Endothelial cell of umbilical vein (primary cell): ENCODE data around the gene DAGLB. TPM values are rescaled to one million over a fixed set of nuclear protein-coding genes. Genes with fewer than 3 reads are reported as not detected.

ENCODE experiments used
- BruUV-seq: library from RNA; stranded (reverse); fragments of 400-500 nt; replicated peaks from 2 replicates; lab custom pipeline; 2021; lab: Mats Ljungman, UMichigan
- CTCF ChIA-PET: fragments of 300-600, 350-600 bp; sonication (Branson Sonifier 250); formaldehyde crosslinking; loops from one replicate; lab custom pipeline; 2021; ENCODE audit warnings: antibody characterized with exemption, inconsistent platforms; lab: Charles Lee
- POLR2A ChIA-PET: fragments of 300-600, 350-600 bp; sonication (Branson Sonifier 250); formaldehyde crosslinking; loops from one replicate; lab custom pipeline; 2021; ENCODE audit warnings: antibody characterized with exemption, inconsistent platforms; lab: Charles Lee
- DNase-seq: peaks from one replicate; pipeline ENCODE4 v3.0.0-alpha.2; 2011; ENCODE audit warnings: low read depth, low spot score
- FAIRE-seq: peaks from 2 replicates; lab custom pipeline; 2011; peaks lifted over from hg19 to GRCh38; lab: Jason Lieb, UNC
- H2AFZ ChIP-seq: 2 replicates; pipeline ENCODE4 v1.6.0; 2012; ENCODE audit warnings: low read depth, low read length, control low read depth, inconsistent platforms
- H3K27ac ChIP-seq: 2 replicates; pipeline ENCODE4 v1.5.1; 2011; ENCODE audit warnings: low read depth, mild to moderate bottlenecking, control low read depth, low read length, moderate library complexity; ENCODE audit not compliant: insufficient read depth
- H3K27me3 ChIP-seq, 2 experiments: 2 replicates each; pipeline versions ENCODE4 v1.6.0 to v1.6.1; 2011; ENCODE audit warnings: low read length in 2 of 2, mixed read lengths in 1 of 2; ENCODE audit not compliant: control insufficient read depth in 2 of 2, insufficient read depth in 2 of 2
- H3K36me3 ChIP-seq, 2 experiments: 2 replicates in 1 of 2; 3 replicates in 1 of 2; pipeline ENCODE4 v1.5.1; 2011; ENCODE audit warnings: low read length in 2 of 2, mild to moderate bottlenecking in 1 of 2, moderate library complexity in 1 of 2; ENCODE audit not compliant: control insufficient read depth in 2 of 2, insufficient read depth in 2 of 2; ENCODE audit errors: extremely low read depth in 1 of 2
- H3K4me1 ChIP-seq: 3 replicates; pipeline ENCODE4 v1.5.1; 2011; ENCODE audit warnings: mild to moderate bottlenecking, low read length; ENCODE audit not compliant: control insufficient read depth, insufficient read depth; ENCODE audit errors: extremely low read depth
- H3K4me2 ChIP-seq: 2 replicates; pipeline ENCODE4 v1.6.1; 2011; ENCODE audit warnings: low read length, control low read depth, mixed read lengths; ENCODE audit not compliant: insufficient read depth
- H3K4me3 ChIP-seq, 3 experiments: fragments of 200-600 bp in 1 of 3; sonication (generic), shearing (Covaris generic) in 1 of 3; replicated peaks in 1 of 3; 2 replicates each; pipeline ENCODE4 v1.5.1; 2011 to 2016; ENCODE audit warnings: control low read depth in 3 of 3, low read length in 3 of 3, mild to moderate bottlenecking in 2 of 3, inconsistent platforms in 1 of 3, low read depth in 1 of 3, moderate library complexity in 1 of 3; ENCODE audit not compliant: insufficient read depth in 1 of 3
- H3K79me2 ChIP-seq: 2 replicates; pipeline ENCODE4 v1.6.0; 2012; ENCODE audit warnings: low read length, inconsistent platforms; ENCODE audit not compliant: control insufficient read depth, insufficient read depth
- H3K9ac ChIP-seq: replicated peaks from 2 replicates; pipeline ENCODE3; 2011; ENCODE audit warnings: low read length, control low read depth; ENCODE audit not compliant: insufficient read depth; ENCODE audit errors: extremely low read depth
- H3K9me1 ChIP-seq: replicated peaks from 3 replicates; pipeline ENCODE4 v1.6.0; 2011; ENCODE audit warnings: mild to moderate bottlenecking, low read length; ENCODE audit not compliant: control insufficient read depth, insufficient read depth; ENCODE audit errors: extremely low read depth
- H3K9me3 ChIP-seq: replicated peaks from 2 replicates; pipeline ENCODE4 v1.5.1; 2012; ENCODE audit warnings: low read length, inconsistent platforms; ENCODE audit not compliant: control insufficient read depth, insufficient read depth
- H4K20me1 ChIP-seq: replicated peaks from 2 replicates; pipeline ENCODE3; 2011; ENCODE audit warnings: mild to moderate bottlenecking, low read length; ENCODE audit not compliant: control insufficient read depth, insufficient read depth; ENCODE audit errors: extremely low read depth
- EZH2 ChIP-seq: IDR thresholded peaks from 2 replicates; pipeline ENCODE4 v1.6.1; 2012; ENCODE audit warnings: borderline replicate concordance, low read depth, mild to moderate bottlenecking, moderate library complexity, low read length, inconsistent platforms; ENCODE audit not compliant: severe bottlenecking
- GATA2 ChIP-seq: IDR thresholded peaks from 2 replicates; pipeline ENCODE4 v1.7.0; 2011; ENCODE audit warnings: low read depth, mild to moderate bottlenecking, moderate library complexity, mixed read lengths, low read length; ENCODE audit not compliant: insufficient read length, insufficient read depth
- JUN ChIP-seq: IDR thresholded peaks from 2 replicates; pipeline ENCODE4 v1.6.1; 2011; ENCODE audit warnings: borderline replicate concordance, low read depth; ENCODE audit not compliant: insufficient read length, insufficient read depth
- POLR2A ChIP-seq: IDR thresholded peaks from 2 replicates; pipeline ENCODE4 v1.6.1; 2012; ENCODE audit warnings: low read depth, mild to moderate bottlenecking, control low read depth, low read length
- dilution Hi-C: fragments of 300-500 bp; cut with MboI; formaldehyde crosslinking; loops from one replicate; pipeline ENCODE4 v1.15.0; 2019; ENCODE audit warnings: low sequenced_read_pairs; ENCODE audit not compliant: extremely low pct_ligation_motif_present
- intact Hi-C: fragments of 100-400 bp; cut with micrococcal nuclease; formaldehyde crosslinking; loops from one replicate; pipeline ENCODE4 v1.10.0; 2022
- polyA plus RNA-seq, 4 experiments: library from polyadenylated mRNA; depleted of rRNA in 3 of 4; stranded (reverse) in 3 of 4; unstranded in 1 of 4; fragments of >200 nt; gene quantifications; 2 replicates each; pipeline versions ENCODE4 v1.2.1 to v1.2.3, GENCODE V29; 2011 to 2012; ENCODE audit warnings: missing spikeins in 1 of 4
- total RNA-seq: library from RNA; stranded (reverse); gene quantifications from 2 replicates; pipeline ENCODE4 v1.2.3, GENCODE V29; 2021
- TF ChIP-seq, protein P1 (sequence below): IDR thresholded peaks from 2 replicates; pipeline ENCODE4 v1.6.1; 2011; ENCODE audit not compliant: insufficient read depth, insufficient read length

DAGLB gene
- total and polyA plus RNA-seq, 2 donors (not counting 3 experiments of a cell fraction or from before 2014, with no cell fraction given) = 28.2 to 48.2 TPM

DNA sequence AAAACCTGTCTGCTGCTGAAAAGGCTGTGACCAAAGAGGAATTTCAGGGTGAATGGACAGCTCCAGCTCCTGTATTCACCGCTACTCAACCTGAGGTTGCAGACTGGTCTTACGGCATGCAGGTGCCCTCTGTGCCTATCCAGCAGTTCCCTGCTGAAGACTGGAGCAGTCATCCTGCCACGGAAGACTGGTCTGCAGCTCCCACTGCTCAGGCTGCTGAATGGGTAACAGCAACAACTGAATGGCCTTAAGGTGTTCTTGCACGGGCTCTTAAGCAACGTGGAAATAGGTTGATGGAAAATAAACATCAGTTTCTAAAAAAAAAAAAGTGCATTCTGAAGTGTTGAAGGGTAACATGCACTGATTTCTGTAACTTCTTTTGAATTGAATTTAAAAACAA lies 82.3 kb downstream of the DAGLB start:
- no TSS peak for BruUV-seq
- no peaks in the 10 kb centered on the region for H3K36me3 ChIP-seq
- TF ChIP-seq EZH2 (no peak), POLR2A (no peak), GATA2 (no peak)
- TF ChIP-seq, protein P1, sequence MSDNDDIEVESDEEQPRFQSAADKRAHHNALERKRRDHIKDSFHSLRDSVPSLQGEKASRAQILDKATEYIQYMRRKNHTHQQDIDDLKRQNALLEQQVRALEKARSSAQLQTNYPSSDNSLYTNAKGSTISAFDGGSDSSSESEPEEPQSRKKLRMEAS = no peak
- H3K4me1 ChIP-seq = no peaks in the 10 kb centered on the region
- H3K4me2 ChIP-seq = no peak overlapping the region
- H3K9ac ChIP-seq = no peak overlapping the region
- H4K20me1 ChIP-seq = no peaks in the 10 kb centered on the region
- H2AFZ ChIP-seq = no peak overlapping the region
- H3K9me1 ChIP-seq = no peaks in the 10 kb centered on the region
- no peak overlapping the region for H3K4me3 ChIP-seq
- H3K9me3 ChIP-seq = no peaks in the 10 kb centered on the region
- no peaks in the 10 kb centered on the region for H3K79me2 ChIP-seq
- no peak overlapping the region for H3K27ac ChIP-seq
- DNase-seq (no peak), FAIRE-seq (no peak)
- intact Hi-C loops = no loop called here
- H3K27me3 ChIP-seq = no peaks in the 10 kb centered on the region
- dilution Hi-C loops = no loop called here
- ChIA-PET CTCF (no interaction called here), POLR2A (no interaction called here)

- Histone ChIP-seq H3K79me2 (no peaks in the 10 kb centered on the region), H2AFZ (no peak overlapping the region), H4K20me1 (no peaks in the 10 kb centered on the region), H3K27ac (no peak overlapping the region), H3K4me3 (no peak overlapping the region), H3K27me3 (no peaks in the 10 kb centered on the region), H3K4me1 (no peaks in the 10 kb centered on the region), H3K9me1 (no peaks in the 10 kb centered on the region), H3K9ac (no peak overlapping the region), H3K9me3 (no peaks in the 10 kb centered on the region), H3K4me2 (no peak overlapping the region), H3K36me3 (no peaks in the 10 kb centered on the region)
- intact Hi-C loops (no loop called here), dilution Hi-C loops (no loop called here)
- no peak for DNase-seq
- ChIA-PET POLR2A (no interaction called here), CTCF (interaction anchor here (0.7 to 2.3 kb wide), 2 partner anchors 11 to 157 kb away, joined by 3 to 15 read pairs; no protein-coding TSS in a partner anchor)
- no TSS peak for BruUV-seq
- no peak for FAIRE-seq
- TF ChIP-seq JUN (no peak), GATA2 (no peak), POLR2A (no peak)
Measured at GRCh38 chr7:6360841-6361240, 86.9 kb downstream of the DAGLB start.
